Measurements from ENCODE around the gene KCNQ5.

The KCNQ5 gene

DNA sequence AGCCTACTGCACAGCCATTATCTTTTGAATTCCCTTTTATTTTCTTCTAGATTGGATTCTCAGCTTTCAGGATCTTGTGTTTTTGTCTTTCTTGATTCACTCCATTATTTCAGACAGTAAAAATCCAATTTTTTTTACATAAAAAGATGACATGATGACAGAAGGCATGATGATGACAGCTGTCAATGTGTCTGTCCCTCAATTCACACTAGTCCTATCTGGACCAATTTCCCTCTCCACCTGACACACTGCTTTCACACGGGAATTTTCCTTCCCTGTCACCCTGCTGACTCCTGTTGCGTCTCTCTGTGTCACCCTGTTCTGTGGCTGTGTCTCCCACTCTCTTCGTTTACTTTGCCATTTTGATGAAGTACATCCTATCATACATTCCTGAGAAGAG lies 529.9 kb downstream of the KCNQ5 start:
- Histone ChIP-seq H3K4me2 (ENCODE audit: low read length) (no peak overlapping the region), H3K79me2 (ENCODE audit: control insufficient read depth, low read length) (no peaks in the 10 kb centered on the region), H3K9me2 (replicated peaks; ENCODE audit: control insufficient read depth, low read length) (no peaks in the 10 kb centered on the region), H3K4me3 (ENCODE audit: low read length) (no peak overlapping the region), H3K4me1 (ENCODE audit: control insufficient read depth, low read length) (no peaks in the 10 kb centered on the region), H3K36me3 (ENCODE audit: control insufficient read depth, low read length) (no peaks in the 10 kb centered on the region), H3F3A (ENCODE audit: control insufficient read depth, insufficient read depth) (no peaks in the 10 kb centered on the region), H3K27me3 (ENCODE audit: control insufficient read depth, low read length) (no peaks in the 10 kb centered on the region), H3K9me3 (ENCODE audit: control insufficient read depth, insufficient read depth, low read length) (peaks cover 2% of the 10 kb centered on the region; the same call in 1 of the 2 replicates), H3K27ac (ENCODE audit: low read depth, low read length) (no peak overlapping the region), H4K20me1 (ENCODE audit: control insufficient read depth, insufficient read depth, low read depth, low read length) (no peaks in the 10 kb centered on the region)
- no peak for TF ChIP-seq CTCF (IDR thresholded peaks at IDR 0.05; ENCODE audit: low read depth, low read length, poor library complexity, severe bottlenecking)
- TF ChIP-seq EZH2phosphoT487 (IDR thresholded peaks at IDR 0.05; ENCODE audit: borderline replicate concordance, low read length), result no peak

DNA sequence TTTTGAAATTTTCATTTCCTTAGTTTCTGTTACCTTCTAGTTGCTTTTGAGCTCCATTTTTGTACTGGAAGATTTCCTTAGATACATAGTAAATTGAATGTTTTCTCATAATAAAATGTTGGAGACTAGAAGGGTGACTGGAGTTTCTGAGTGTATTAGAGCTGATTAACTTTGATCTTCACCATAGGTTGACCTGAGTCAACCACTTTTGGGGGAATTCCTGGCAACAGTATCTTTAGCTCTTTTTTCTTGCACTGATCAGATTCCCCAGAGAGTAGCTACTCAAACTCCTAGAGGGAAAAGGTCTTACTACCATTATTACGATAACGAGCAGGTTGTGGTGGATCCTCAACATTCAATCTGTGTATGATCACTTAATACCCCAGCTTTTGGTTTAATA lies 530.7 kb downstream of the KCNQ5 start:
- Histone ChIP-seq H3K36me3 (ENCODE audit: control insufficient read depth, low read length) (no peaks in the 10 kb centered on the region), H4K20me1 (ENCODE audit: control insufficient read depth, insufficient read depth, low read depth, low read length) (no peaks in the 10 kb centered on the region), H3K4me3 (ENCODE audit: low read length) (no peak overlapping the region), H3K4me2 (ENCODE audit: low read length) (no peak overlapping the region), H3K27me3 (ENCODE audit: control insufficient read depth, low read length) (no peaks in the 10 kb centered on the region), H3K27ac (ENCODE audit: low read depth, low read length) (no peak overlapping the region), H3K4me1 (ENCODE audit: control insufficient read depth, low read length) (no peaks in the 10 kb centered on the region), H3K79me2 (ENCODE audit: control insufficient read depth, low read length) (no peaks in the 10 kb centered on the region), H3K9me3 (ENCODE audit: control insufficient read depth, insufficient read depth, low read length) (peaks cover 7% of the 10 kb centered on the region; the same call in 1 of the 2 replicates), H3K9me2 (replicated peaks; ENCODE audit: control insufficient read depth, low read length) (no peaks in the 10 kb centered on the region), H3F3A (ENCODE audit: control insufficient read depth, insufficient read depth) (no peaks in the 10 kb centered on the region)
- TF ChIP-seq EZH2phosphoT487 (IDR thresholded peaks at IDR 0.05; ENCODE audit: borderline replicate concordance, low read length), result no peak
- no peak for TF ChIP-seq CTCF (IDR thresholded peaks at IDR 0.05; ENCODE audit: low read depth, low read length, poor library complexity, severe bottlenecking)

DNA sequence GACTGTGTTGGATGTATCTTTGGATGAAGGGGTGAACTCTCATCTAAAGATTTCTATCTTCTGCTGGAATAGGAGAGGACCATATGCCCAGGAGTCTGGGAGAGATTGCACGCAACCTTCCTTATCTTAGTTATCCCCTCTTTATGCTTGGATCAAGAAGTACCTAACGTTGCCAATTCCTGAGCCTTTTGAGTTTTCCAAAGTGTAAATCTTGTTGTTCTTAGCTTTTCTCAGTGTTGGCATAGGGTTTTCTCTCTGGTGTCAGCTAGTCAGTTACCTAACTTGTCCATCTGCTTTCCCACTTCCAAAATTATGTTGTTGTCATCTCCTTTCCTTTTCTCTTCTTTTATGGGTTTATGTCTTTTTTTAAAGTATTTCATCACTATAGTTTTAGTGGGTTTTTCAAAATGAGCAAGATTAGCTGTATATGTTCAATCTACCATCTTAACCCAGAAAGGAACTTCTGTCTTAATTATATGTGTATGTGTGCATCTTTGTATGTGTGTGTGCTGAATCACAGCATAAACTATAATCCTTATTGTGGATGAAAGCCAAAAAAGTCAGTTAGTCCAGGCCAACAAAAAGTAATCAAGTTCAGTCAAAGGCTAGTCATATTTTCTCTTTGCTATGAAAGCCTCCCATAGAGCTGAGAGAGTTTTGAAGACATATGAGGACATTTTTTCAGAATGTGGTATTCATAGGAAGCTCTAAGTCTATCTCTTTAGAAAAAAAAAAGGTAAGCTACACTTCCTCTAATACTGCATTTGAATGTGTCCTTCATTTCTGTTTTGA lies 531.3 kb downstream of the KCNQ5 start:
- H3K79me2 ChIP-seq (ENCODE audit: control insufficient read depth, low read length), result no peaks in the 10 kb centered on the region
- H3K4me2 ChIP-seq (ENCODE audit: low read length), result no peak overlapping the region
- no peaks in the 10 kb centered on the region for H3K4me1 ChIP-seq (ENCODE audit: control insufficient read depth, low read length)
- no peaks in the 10 kb centered on the region for H3K27me3 ChIP-seq (ENCODE audit: control insufficient read depth, low read length)
- no peaks in the 10 kb centered on the region for H3K36me3 ChIP-seq (ENCODE audit: control insufficient read depth, low read length)
- peaks cover 7% of the 10 kb centered on the region; the same call in 1 of the 2 replicates for H3K9me3 ChIP-seq (ENCODE audit: control insufficient read depth, insufficient read depth, low read length)
- H3K4me3 ChIP-seq (ENCODE audit: low read length), result no peak overlapping the region
- H3K27ac ChIP-seq (ENCODE audit: low read depth, low read length), result no peak overlapping the region
- H3K9me2 ChIP-seq (replicated peaks; ENCODE audit: control insufficient read depth, low read length), result no peaks in the 10 kb centered on the region
- no peaks in the 10 kb centered on the region for H4K20me1 ChIP-seq (ENCODE audit: control insufficient read depth, insufficient read depth, low read depth, low read length)
- TF ChIP-seq CTCF (IDR thresholded peaks at IDR 0.05; ENCODE audit: low read depth, low read length, poor library complexity, severe bottlenecking) (no peak), EZH2phosphoT487 (IDR thresholded peaks at IDR 0.05; ENCODE audit: borderline replicate concordance, low read length) (no peak)
- no peaks in the 10 kb centered on the region for H3F3A ChIP-seq (ENCODE audit: control insufficient read depth, insufficient read depth)

Measured in DOHH2 (cell line).